Adrenal gland (tissue), 12 donors: ENCODE results near the gene EDN2. TPM values are rescaled to one million over a fixed set of nuclear protein-coding genes. Genes with fewer than 3 reads are reported as not detected.

ENCODE experiments used
- DNase-seq, 7 donors: peaks; one replicate each; pipeline ENCODE4 v3.0.0-alpha.2; 2019 to 2020
- H3K27ac ChIP-seq, 5 donors: fragments of 200-600 bp; sonication (generic) in 4 of 5; 1 replicate in 3 of 5; 2 replicates in 2 of 5; pipeline versions ENCODE4 v1.5.1 to v1.8.0; 2016 to 2020; ENCODE audit warnings: mild to moderate bottlenecking in 1 of 5
- H3K27me3 ChIP-seq: fragments of 200-600 bp; 2 replicates; pipeline ENCODE4 v1.8.0; 2021
- H3K36me3 ChIP-seq, 2 donors: fragments of 200-600 bp; replicated peaks in 1 of 2; 1 replicate in 1 of 2; 2 replicates in 1 of 2; pipeline versions ENCODE4 v1.5.1 to v1.8.0; 2018 to 2022
- H3K4me1 ChIP-seq, 2 donors: fragments of 200-600 bp; replicated peaks in 1 of 2; 1 replicate in 1 of 2; 2 replicates in 1 of 2; pipeline versions ENCODE4 v1.5.1 to v1.8.0; 2018 to 2021
- H3K4me3 ChIP-seq, 4 donors: fragments of 200-600 bp; sonication (generic) in 3 of 4; one replicate each; pipeline ENCODE4 v1.5.1; 2016 to 2018
- H3K9me3 ChIP-seq, 3 donors: fragments of 200-600 bp; sonication (generic) in 1 of 3; replicated peaks in 1 of 3; 1 replicate in 2 of 3; 2 replicates in 1 of 3; pipeline versions ENCODE4 v1.5.1 to v1.8.0; 2016 to 2021
- POLR2A ChIP-seq, 2 donors: fragments of 450-650 bp; IDR thresholded peaks; one replicate each; pipeline ENCODE4 v1.6.1; 2017; ENCODE audit warnings: antibody characterized with exemption in 2 of 2, mild to moderate bottlenecking in 2 of 2, moderate library complexity in 1 of 2
- WGBS, 4 donors: extraction: QIAGEN DNeasy Blood & Tissue Kit in 2 of 4; methylation state at CpG; one replicate each; pipeline versions ENCODE4 v1.1.5 to v1.1.7; 2013 to 2017; 5-methylcytosine and 5-hydroxymethylcytosine counted together
- intact Hi-C, 2 donors: fragments of 100-400 bp; cut with DNase I; formaldehyde crosslinking; loops; one replicate each; pipeline versions ENCODE4 v1.14.1 to v1.15.0; 2022 to 2023
- polyA plus RNA-seq, 3 donors: library from polyadenylated mRNA; stranded (reverse); fragments of 200-250 nt in 2 of 3; fragments of 350-450 nt in 1 of 3; fragmentation: Illumina TruSeq in 1 of 3; extraction: RNeasy Lipid Tissue Mini Kit (QIAGEN cat#74804) in 1 of 3; gene quantifications; one replicate each; pipeline ENCODE4 v1.2.3, GENCODE V29; 2013 to 2014
- total RNA-seq, 9 donors: library from RNA; depleted of rRNA in 4 of 9; stranded (reverse); fragments of >200 nt in 4 of 9; fragments of 120-200 nt in 1 of 9; fragmentation: NEBNext Ultra II Directional in 1 of 9; extraction: Animal tissue kit (Norgen Biotek cat#: 25700) in 1 of 9; gene quantifications; one replicate each; pipeline versions ENCODE4 v1.1.0 to v1.2.4, GENCODE V29; 2013 to 2023
- TF ChIP-seq, protein P1 (sequence below), 6 experiments: fragments of 450-650 bp in 4 of 6; fragments of 200-600 bp in 2 of 6; sonication (generic) in 1 of 6; IDR thresholded peaks; 1 replicate in 5 of 6; 2 replicates in 1 of 6; pipeline versions ENCODE4 v1.5.1 to v1.8.0; 2016 to 2021; ENCODE audit warnings: antibody characterized with exemption in 6 of 6, mild to moderate bottlenecking in 2 of 6, moderate library complexity in 1 of 6
- donor health status: healthy with polysubstance abuse.
- donor health status: Bipolar disorder and iron deficiency.
- donor health status: DM: yes; HTN: yes; CAD: no.
- donor health status: DM: no; HTN: no; CAD: no.
- donor health status: DM: no; HTN: no; CAD: no.
- donor health status: DM: yes; HTN: yes; CAD: no.

The EDN2 gene
- total and polyA plus RNA-seq, 12 donors = 0.07 to 0.39 TPM; not detected in 10

DNA sequence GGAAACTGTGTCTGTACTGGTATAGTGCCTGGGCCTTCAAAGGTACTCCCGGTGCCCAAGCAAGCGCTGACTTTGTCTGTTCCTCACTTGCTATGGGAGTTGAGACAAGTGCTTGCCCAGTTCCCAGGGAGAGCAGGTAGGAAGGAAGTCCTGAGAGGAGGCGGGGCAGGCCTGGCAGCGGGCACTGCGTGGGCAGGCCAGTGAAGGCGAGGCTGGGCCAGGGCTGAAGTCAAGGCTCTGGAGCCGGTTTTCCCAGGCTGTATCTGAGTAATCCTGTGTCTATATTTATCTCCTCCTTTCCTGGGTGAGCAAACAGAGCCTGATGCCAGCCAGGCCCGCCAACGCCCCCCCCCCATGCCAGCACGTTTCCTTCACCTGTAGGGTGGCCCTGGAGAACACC is 15.9 kb upstream of the EDN2 start:
- Histone ChIP-seq H3K27ac (no peak overlapping the region), H3K4me1 (peaks cover 15 to 25% of the 10 kb centered on the region in 2 donors), H3K36me3 (no peaks in the 10 kb centered on the region), H3K9me3 (no peaks in the 10 kb centered on the region), H3K27me3 (no peaks in the 10 kb centered on the region), H3K4me3 (no peak overlapping the region)
- WGBS, 4 donors = 39 to 65% (median 61%) methylated on average over 10 of the region's 10 CpGs
- peak in 6 of 7 donors; percentile 78 to 87 (median 80) for DNase-seq
- no peak for TF ChIP-seq POLR2A (IDR thresholded peaks at IDR 0.05)
- intact Hi-C loops = no loop called here

DNA sequence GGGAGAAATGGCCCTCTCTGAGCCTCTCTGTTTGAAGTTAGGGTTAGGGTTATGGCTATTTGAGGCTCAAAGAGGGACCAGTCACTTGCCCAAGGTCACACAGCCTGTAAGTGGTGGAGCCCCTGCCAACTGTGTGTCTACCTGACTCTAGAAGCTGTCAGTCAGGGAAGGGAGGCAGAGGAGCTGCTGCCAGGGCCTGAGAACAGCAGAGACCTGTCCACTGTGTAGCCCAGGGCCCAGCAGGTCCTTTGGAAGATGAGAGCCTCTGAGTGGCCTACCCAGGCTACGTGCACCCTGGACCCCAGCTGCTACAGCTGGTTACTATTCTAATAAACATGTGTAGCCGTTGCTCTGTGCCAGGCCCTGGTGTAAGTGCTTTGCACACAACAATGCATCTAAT is 15.1 kb upstream of the EDN2 start:
- TF ChIP-seq, protein P1, sequence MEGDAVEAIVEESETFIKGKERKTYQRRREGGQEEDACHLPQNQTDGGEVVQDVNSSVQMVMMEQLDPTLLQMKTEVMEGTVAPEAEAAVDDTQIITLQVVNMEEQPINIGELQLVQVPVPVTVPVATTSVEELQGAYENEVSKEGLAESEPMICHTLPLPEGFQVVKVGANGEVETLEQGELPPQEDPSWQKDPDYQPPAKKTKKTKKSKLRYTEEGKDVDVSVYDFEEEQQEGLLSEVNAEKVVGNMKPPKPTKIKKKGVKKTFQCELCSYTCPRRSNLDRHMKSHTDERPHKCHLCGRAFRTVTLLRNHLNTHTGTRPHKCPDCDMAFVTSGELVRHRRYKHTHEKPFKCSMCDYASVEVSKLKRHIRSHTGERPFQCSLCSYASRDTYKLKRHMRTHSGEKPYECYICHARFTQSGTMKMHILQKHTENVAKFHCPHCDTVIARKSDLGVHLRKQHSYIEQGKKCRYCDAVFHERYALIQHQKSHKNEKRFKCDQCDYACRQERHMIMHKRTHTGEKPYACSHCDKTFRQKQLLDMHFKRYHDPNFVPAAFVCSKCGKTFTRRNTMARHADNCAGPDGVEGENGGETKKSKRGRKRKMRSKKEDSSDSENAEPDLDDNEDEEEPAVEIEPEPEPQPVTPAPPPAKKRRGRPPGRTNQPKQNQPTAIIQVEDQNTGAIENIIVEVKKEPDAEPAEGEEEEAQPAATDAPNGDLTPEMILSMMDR (IDR thresholded peaks at IDR 0.05) = no peak
- no peak for TF ChIP-seq POLR2A (IDR thresholded peaks at IDR 0.05)
- no peaks in the 10 kb centered on the region for H3K9me3 ChIP-seq
- H3K4me1 ChIP-seq = peaks cover 15 to 28% of the 10 kb centered on the region in 2 donors
- intact Hi-C loops = no loop called here
- 70 to 100% (median 85%) methylated on average over 2 of the region's 2 CpGs for WGBS, 4 donors
- no peaks in the 10 kb centered on the region for H3K27me3 ChIP-seq
- DNase-seq = no peak
- H3K36me3 ChIP-seq = no peaks in the 10 kb centered on the region
- no peak overlapping the region for H3K27ac ChIP-seq
- no peak overlapping the region for H3K4me3 ChIP-seq

DNA sequence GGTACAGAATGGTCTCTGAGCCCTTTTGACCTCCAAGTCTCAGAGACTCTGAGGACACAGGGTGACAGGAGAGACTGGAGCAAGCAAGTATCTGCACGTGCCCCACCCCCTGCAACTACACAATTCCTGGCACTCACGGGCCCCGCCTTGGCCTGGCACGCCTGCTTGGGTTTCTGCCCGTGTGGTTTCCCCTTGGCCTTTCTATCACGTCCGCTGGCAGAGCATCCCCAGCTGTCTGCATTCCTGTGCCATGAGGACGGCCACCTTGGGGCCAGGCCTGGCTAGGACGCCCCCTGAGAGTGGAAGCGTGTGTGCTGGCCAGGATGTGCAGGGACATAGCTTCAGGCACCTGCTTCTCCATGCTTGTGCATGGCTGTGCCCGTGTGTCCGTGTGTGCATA is 14.3 kb upstream of the EDN2 start:
- Histone ChIP-seq H3K4me1 (peaks cover 15 to 28% of the 10 kb centered on the region in 2 donors), H3K27me3 (no peaks in the 10 kb centered on the region), H3K9me3 (no peaks in the 10 kb centered on the region), H3K36me3 (no peaks in the 10 kb centered on the region), H3K4me3 (no peak overlapping the region), H3K27ac (peak overlapping the region in 1 of 5 donors; percentile 43)
- TF ChIP-seq, protein P1 (IDR thresholded peaks at IDR 0.05) = peak in 1 of 6 experiments; percentile 12
- TF ChIP-seq POLR2A (IDR thresholded peaks at IDR 0.05) = no peak
- intact Hi-C loops = no loop called here
- peak in 6 of 7 donors; percentile 60 to 84 (median 80) for DNase-seq
- 41 to 75% (median 54%) methylated on average over 10 to 12 of the region's 12 CpGs; no CpG with 5 or more reads in 1 of the 4 donors for WGBS, 4 donors

DNA sequence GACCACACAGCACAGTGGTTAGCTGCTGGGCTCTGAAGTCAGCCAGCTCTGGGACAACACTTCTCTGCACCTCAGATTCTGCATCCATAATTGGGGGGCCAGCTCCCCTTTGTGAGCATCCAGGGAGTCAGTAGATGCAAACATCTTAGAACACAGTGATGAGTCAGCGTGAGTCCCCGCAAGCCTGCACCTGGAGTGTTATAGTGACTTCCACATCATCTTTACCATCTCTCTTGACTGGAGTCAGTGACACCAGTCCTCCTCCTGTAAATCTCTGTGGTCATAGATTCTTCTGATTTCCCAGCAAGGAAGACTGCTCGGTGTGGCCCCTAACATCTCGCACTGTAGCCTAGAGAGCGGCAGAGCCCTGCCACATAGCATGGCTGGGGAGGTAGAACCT is 13.9 kb upstream of the EDN2 start:
- Histone ChIP-seq H3K4me1 (peaks cover 15 to 28% of the 10 kb centered on the region in 2 donors), H3K9me3 (no peaks in the 10 kb centered on the region), H3K4me3 (no peak overlapping the region), H3K27me3 (no peaks in the 10 kb centered on the region), H3K27ac (peak overlapping the region in 1 of 5 donors; percentile 43), H3K36me3 (no peaks in the 10 kb centered on the region)
- WGBS, 4 donors = 81 to 91% (median 91%) methylated on average over 3 to 5 of the region's 5 CpGs
- no peak for TF ChIP-seq POLR2A (IDR thresholded peaks at IDR 0.05)
- TF ChIP-seq, protein P1 (IDR thresholded peaks at IDR 0.05) = no peak
- intact Hi-C loops = no loop called here
- no peak for DNase-seq

DNA sequence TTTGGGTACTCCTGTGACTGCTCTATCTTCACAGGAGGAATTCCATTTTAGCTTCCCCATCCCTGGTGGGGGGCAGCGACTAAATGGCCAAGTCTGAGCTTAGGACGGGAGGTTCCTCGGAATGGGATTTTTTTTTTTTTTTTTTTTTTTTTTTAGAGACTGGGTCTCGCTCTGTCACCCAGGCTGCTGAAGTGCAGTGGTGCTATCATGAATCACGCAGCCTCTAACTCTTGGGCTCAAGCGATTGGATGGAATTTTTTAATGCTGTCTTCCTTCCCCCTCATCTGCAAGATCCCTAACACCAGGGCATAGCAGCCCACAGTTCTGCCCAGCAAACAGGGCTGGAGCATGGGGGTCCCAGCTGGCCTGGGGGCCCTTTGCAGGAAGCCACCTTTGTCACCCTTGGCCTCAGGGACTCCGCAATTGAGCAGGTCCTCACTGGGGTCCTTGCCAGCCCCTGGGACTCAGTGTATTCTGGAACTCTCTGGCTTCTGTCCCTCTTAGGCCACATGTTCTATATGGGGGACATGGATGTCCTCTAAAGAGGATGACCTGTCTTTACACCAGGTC is 13.1 kb upstream of the EDN2 start:
- H3K4me1 ChIP-seq = peaks cover 15 to 28% of the 10 kb centered on the region in 2 donors
- no peak overlapping the region for H3K27ac ChIP-seq
- TF ChIP-seq, protein P1 (IDR thresholded peaks at IDR 0.05) = no peak
- no peak for TF ChIP-seq POLR2A (IDR thresholded peaks at IDR 0.05)
- no peak for DNase-seq
- WGBS, 4 donors = 90 to 96% (median 93%) methylated on average over 7 of the region's 7 CpGs
- H3K4me3 ChIP-seq = no peak overlapping the region
- intact Hi-C loops = no loop called here
- no peaks in the 10 kb centered on the region for H3K9me3 ChIP-seq
- H3K36me3 ChIP-seq = no peaks in the 10 kb centered on the region
- H3K27me3 ChIP-seq = no peaks in the 10 kb centered on the region
